HepG2 (cell line): ENCODE measurements around the gene BTBD19. TPM values are rescaled to one million over a fixed set of nuclear protein-coding genes. Genes with fewer than 3 reads are reported as not detected.

Experiments
- GFI1 ChIP-seq: sonication (generic); formaldehyde crosslinking; IDR thresholded peaks from 2 replicates; pipeline ENCODE4 v1.5.0; 2020; ENCODE audit warnings: missing genetic modification reagents, mild to moderate bottlenecking, borderline replicate concordance
- HNF4G ChIP-seq, 2 experiments: sonication (generic) in 1 of 2; formaldehyde crosslinking in 1 of 2; IDR thresholded peaks; 2 replicates each; pipeline versions ENCODE4 v1.4.0 to v1.6.1; 2011 to 2020; ENCODE audit warnings: borderline replicate concordance in 2 of 2, low read depth in 2 of 2, mild to moderate bottlenecking in 2 of 2, low read length in 1 of 2, missing genetic modification reagents in 1 of 2, moderate library complexity in 1 of 2
- KDM5B ChIP-seq: sonication (generic); formaldehyde crosslinking; IDR thresholded peaks from 2 replicates; pipeline ENCODE4 v1.4.0; 2020; ENCODE audit warnings: missing genetic modification reagents, mild to moderate bottlenecking, borderline replicate concordance
- KDM6A ChIP-seq: IDR thresholded peaks from 2 replicates; pipeline ENCODE4 v1.6.1; 2016; ENCODE audit warnings: low read depth
- NCOA1 ChIP-seq: sonication (generic); formaldehyde crosslinking; IDR thresholded peaks from 2 replicates; pipeline ENCODE4 v1.9.0; 2021; ENCODE audit warnings: missing genetic modification reagents
- PHF5A ChIP-seq: IDR thresholded peaks from one replicate; pipeline ENCODE4 v1.6.1; 2018; ENCODE audit warnings: low read depth, missing genetic modification reagents; ENCODE audit not compliant: unreplicated experiment
- RXRA ChIP-seq: sonication (generic); formaldehyde crosslinking; IDR thresholded peaks from 2 replicates; pipeline ENCODE4 v1.5.1; 2020; ENCODE audit warnings: missing genetic modification reagents
- SP5 ChIP-seq: IDR thresholded peaks from 2 replicates; pipeline ENCODE4 v1.6.1; 2016; ENCODE audit warnings: low read depth, borderline replicate concordance
- THRA ChIP-seq: sonication (generic); formaldehyde crosslinking; IDR thresholded peaks from 2 replicates; pipeline ENCODE4 v1.4.0; 2020; ENCODE audit warnings: missing genetic modification reagents, borderline replicate concordance
- ZBTB7A ChIP-seq: sonication (generic); formaldehyde crosslinking; IDR thresholded peaks from 2 replicates; pipeline ENCODE4 v1.8.0; 2022; ENCODE audit warnings: mild to moderate bottlenecking, missing genetic modification reagents
- ZGPAT ChIP-seq: IDR thresholded peaks from 2 replicates; pipeline ENCODE4 v1.6.1; 2016; ENCODE audit warnings: mild to moderate bottlenecking
- ZNF12 ChIP-seq: sonication (generic); formaldehyde crosslinking; IDR thresholded peaks from 2 replicates; pipeline ENCODE4 v1.5.0; 2020; ENCODE audit warnings: missing genetic modification reagents
- ZNF556 ChIP-seq: sonication (generic); formaldehyde crosslinking; IDR thresholded peaks from 2 replicates; pipeline ENCODE4 v1.4.0; 2020; ENCODE audit warnings: mild to moderate bottlenecking, missing genetic modification reagents, borderline replicate concordance
- ZNF570 ChIP-seq: sonication (generic); formaldehyde crosslinking; IDR thresholded peaks from 2 replicates; pipeline ENCODE4 v1.4.0; 2020; ENCODE audit warnings: mild to moderate bottlenecking, missing genetic modification reagents, borderline replicate concordance
- ZNF615 ChIP-seq: sonication (generic); formaldehyde crosslinking; IDR thresholded peaks from 2 replicates; pipeline ENCODE4 v1.5.0; 2020; ENCODE audit warnings: mild to moderate bottlenecking, missing genetic modification reagents, borderline replicate concordance
- ZNF629 ChIP-seq: sonication (generic); formaldehyde crosslinking; conservative IDR thresholded peaks from 2 replicates; pipeline ENCODE4 v1.5.0; 2020; ENCODE audit warnings: missing genetic modification reagents
- ZNF691 ChIP-seq: sonication (generic); formaldehyde crosslinking; IDR thresholded peaks from 2 replicates; pipeline ENCODE4 v1.4.0; 2020; ENCODE audit warnings: missing genetic modification reagents, low read depth, mild to moderate bottlenecking, borderline replicate concordance
- polyA plus RNA-seq, 8 experiments: library from polyadenylated mRNA; depleted of rRNA in 3 of 8; stranded (reverse) in 7 of 8; unstranded in 1 of 8; fragments of >200 nt; fragmentation: Illumina TruSeq in 4 of 8; extraction: Trizol in 4 of 8; gene quantifications; 2 replicates each; pipeline versions ENCODE4 v1.2.1 to v1.2.3, GENCODE V29; 2011 to 2016; ENCODE audit warnings: low read depth in 4 of 8, missing spikeins in 1 of 8, mixed read lengths in 1 of 8; ENCODE audit not compliant: insufficient read depth in 1 of 8
- total RNA-seq, 5 experiments: library from RNA; depleted of rRNA; stranded (reverse); fragments of >200 nt; fragmentation: Illumina TruSeq; extraction: Trizol; gene quantifications; 2 replicates each; pipeline ENCODE4 v1.2.3, GENCODE V29; 2016; ENCODE audit warnings: low read depth in 1 of 5
- TF ChIP-seq, protein P1 (sequence below): sonication (generic); formaldehyde crosslinking; IDR thresholded peaks from 2 replicates; pipeline ENCODE4 v1.4.0; 2020; ENCODE audit warnings: missing genetic modification reagents; ENCODE audit errors: not compliant biosample characterization
- TF ChIP-seq, protein P2 (sequence below): sonication (generic); formaldehyde crosslinking; conservative IDR thresholded peaks from 2 replicates; pipeline ENCODE4 v1.4.0; 2020; ENCODE audit warnings: mild to moderate bottlenecking, missing genetic modification reagents, moderate library complexity

Gene BTBD19
- total and polyA plus RNA-seq, 2 of the 13 experiments (the other 11 are each of a cell fraction or from before 2014, with no cell fraction given), result 2.7 to 6.7 TPM

GRCh38 chr1:44808063-44808937 lies at the start of gene BTBD19 (continued):
- TF ChIP-seq RXRA (CRISPR knock-in tag), result peak; percentile 85; the same call in 1 of the 2 replicates
- TF ChIP-seq THRA (CRISPR knock-in tag), result 0 out of 2 replicates have a peak, but pooled peaks have one; percentile 46
- TF ChIP-seq HNF4G (IDR thresholded peaks at IDR 0.05; ENCODE audit: borderline replicate concordance, low read depth, low read length), result 0 out of 2 replicates have a peak, but pooled peaks have one; percentile 7
- TF ChIP-seq HNF4G (CRISPR knock-in tag; IDR thresholded peaks at IDR 0.05; ENCODE audit: borderline replicate concordance, low read depth), result no peak; the same call in 1 of the 2 replicates
- TF ChIP-seq NCOA1, result no peak; the same call in 1 of the 2 replicates
- peak; percentile 76; the same call in 1 of the 2 replicates for TF ChIP-seq ZNF691 (CRISPR knock-in tag)
- TF ChIP-seq ZGPAT (CRISPR knock-in tag), result peak; percentile 11; the same call in 1 of the 2 replicates
- peak; percentile 80 for TF ChIP-seq ZBTB7A (CRISPR knock-in tag)
- peak; percentile 54; the same call in 1 of the 2 replicates for TF ChIP-seq ZNF12 (CRISPR knock-in tag)
- TF ChIP-seq ZNF615 (CRISPR knock-in tag), result 0 out of 2 replicates have a peak, but pooled peaks have one; percentile 67
- TF ChIP-seq ZNF556 (CRISPR knock-in tag), result 0 out of 2 replicates have a peak, but pooled peaks have one; percentile 13
- TF ChIP-seq, protein P1, sequence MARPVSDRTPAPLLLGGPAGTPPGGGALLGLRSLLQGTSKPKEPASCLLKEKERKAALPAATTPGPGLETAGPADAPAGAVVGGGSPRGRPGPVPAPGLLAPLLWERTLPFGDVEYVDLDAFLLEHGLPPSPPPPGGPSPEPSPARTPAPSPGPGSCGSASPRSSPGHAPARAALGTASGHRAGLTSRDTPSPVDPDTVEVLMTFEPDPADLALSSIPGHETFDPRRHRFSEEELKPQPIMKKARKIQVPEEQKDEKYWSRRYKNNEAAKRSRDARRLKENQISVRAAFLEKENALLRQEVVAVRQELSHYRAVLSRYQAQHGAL, result peak; percentile 15
- 0 out of 2 replicates have a peak, but pooled peaks have one; percentile 6 for TF ChIP-seq SP5 (CRISPR knock-in tag)
- TF ChIP-seq, protein P2, sequence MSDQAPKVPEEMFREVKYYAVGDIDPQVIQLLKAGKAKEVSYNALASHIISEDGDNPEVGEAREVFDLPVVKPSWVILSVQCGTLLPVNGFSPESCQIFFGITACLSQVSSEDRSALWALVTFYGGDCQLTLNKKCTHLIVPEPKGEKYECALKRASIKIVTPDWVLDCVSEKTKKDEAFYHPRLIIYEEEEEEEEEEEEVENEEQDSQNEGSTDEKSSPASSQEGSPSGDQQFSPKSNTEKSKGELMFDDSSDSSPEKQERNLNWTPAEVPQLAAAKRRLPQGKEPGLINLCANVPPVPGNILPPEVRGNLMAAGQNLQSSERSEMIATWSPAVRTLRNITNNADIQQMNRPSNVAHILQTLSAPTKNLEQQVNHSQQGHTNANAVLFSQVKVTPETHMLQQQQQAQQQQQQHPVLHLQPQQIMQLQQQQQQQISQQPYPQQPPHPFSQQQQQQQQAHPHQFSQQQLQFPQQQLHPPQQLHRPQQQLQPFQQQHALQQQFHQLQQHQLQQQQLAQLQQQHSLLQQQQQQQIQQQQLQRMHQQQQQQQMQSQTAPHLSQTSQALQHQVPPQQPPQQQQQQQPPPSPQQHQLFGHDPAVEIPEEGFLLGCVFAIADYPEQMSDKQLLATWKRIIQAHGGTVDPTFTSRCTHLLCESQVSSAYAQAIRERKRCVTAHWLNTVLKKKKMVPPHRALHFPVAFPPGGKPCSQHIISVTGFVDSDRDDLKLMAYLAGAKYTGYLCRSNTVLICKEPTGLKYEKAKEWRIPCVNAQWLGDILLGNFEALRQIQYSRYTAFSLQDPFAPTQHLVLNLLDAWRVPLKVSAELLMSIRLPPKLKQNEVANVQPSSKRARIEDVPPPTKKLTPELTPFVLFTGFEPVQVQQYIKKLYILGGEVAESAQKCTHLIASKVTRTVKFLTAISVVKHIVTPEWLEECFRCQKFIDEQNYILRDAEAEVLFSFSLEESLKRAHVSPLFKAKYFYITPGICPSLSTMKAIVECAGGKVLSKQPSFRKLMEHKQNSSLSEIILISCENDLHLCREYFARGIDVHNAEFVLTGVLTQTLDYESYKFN, result no peak; the same call in 1 of the 2 replicates
- peak; percentile 26; the same call in 1 of the 2 replicates for TF ChIP-seq ZNF629
- peak; percentile 17 for TF ChIP-seq PHF5A (CRISPR knock-in tag)
- TF ChIP-seq GFI1, result peak; percentile 49; the same call in 1 of the 2 replicates
- no peak for TF ChIP-seq ZNF570
- TF ChIP-seq KDM5B, result no peak
- TF ChIP-seq KDM6A (CRISPR knock-in tag), result no peak
